ENCODE data around the gene SLC47A2.

The SLC47A2 gene

GRCh38 chr17:19747829-19748806 lies 31.7 kb upstream of the SLC47A2 start, which contains the start of gene ALDH3A1:
Gene ALDH3A1 (minus strand): TSS chr17:19748298. CDS start chr17:19745129, 3,169 bp downstream.
- no peak for DNase-seq (ENCODE audit: low read depth in 2 of 2)

GRCh38 chr17:19747159-19747719 lies 30.9 kb upstream of the SLC47A2 start:
- no peak for DNase-seq (ENCODE audit: low read depth in 2 of 2)

GRCh38 chr17:19746517-19746916 lies 30.1 kb upstream of the SLC47A2 start:
- DNase-seq (ENCODE audit: low read depth in 2 of 2): no peak

DNA sequence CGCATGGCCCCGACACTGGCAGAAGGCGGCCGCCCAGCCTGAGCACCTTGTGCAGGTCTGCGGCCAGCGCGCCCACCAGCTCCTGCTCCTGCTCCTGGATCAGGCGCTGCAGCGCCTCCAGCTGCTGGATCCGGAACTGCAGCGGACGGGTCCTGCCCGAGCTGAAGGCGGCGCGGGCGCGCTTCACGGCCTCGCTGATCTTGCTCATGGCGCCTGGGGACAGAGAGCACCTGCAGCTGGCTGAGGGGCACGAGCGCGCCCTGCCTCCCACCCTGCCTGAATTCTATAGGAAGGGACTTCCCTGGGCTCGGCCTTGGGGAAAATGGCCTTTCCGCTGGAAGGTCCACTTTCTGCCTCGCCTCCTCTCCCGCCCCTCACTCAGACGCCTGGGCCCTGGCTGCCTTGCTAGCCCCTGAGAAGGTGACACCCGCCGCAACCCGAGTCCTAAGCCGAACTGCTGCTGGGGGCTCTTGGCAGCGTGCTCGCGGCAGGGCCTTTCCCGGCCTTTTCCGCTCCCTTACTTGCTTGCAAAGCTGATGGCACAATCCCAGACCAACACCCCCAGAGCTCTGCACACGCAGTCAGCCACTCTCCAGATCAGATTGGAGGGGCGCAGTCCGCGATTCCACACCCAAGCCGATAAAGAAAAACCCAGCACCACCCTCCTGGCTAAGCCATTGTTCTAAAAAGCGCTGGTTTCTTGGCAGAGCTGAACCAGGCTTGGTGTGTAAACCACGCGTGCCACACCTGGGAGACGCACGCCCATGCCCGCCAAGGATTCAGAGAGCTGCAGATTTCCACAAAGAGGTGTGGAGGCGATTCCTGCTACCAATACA lies 28.8 kb upstream of the SLC47A2 start:
- no peak for DNase-seq (ENCODE audit: low read depth in 2 of 2)

DNA sequence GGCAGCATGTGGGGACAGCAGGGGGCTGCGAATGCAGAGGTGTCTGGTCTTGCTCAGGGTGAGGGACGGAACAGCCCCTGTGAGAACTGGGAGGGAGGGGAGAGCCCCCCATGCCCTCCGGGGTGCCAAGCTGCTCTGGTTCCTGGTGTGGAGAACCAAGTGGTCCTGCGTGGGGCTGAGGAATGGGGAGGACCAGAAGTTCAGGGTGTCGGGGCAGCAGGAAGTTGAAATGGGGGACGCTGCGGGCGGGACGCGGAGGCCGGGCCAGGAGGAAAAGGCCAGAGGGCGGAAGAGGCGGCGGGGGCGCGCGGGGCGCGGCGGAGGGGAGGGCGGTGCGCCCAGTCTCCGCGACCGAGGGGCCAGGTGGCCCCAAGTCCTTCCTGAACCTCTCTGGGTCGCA lies 28.1 kb upstream of the SLC47A2 start:
- no peak for DNase-seq (ENCODE audit: low read depth in 2 of 2)

GRCh38 chr17:19743101-19744100 lies 27.0 kb upstream of the SLC47A2 start:
- DNase-seq (ENCODE audit: low read depth in 2 of 2): no peak

DNA sequence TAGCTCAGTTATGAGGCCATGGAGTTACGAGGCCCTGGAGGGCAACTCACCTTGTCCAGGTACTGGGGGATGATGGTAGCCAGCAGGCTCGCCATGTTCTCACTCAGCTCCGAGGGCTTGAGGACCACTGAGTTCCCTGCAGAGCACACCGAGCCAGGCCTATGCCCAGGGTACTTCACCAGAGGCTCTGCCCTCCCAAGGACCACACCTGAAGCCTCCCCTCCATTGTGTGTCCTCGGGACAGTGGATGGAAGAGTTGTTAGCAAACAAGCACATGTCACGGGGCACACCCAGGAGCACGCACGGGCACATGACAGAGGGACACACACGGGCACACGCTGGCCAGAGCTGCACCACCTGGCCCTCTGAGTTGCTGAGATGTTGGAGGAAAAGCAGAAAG lies 26.1 kb upstream of the SLC47A2 start:
- no peak for DNase-seq (ENCODE audit: low read depth in 2 of 2)

- no peak for DNase-seq (ENCODE audit: low read depth in 2 of 2)
These were observed 25.6 kb upstream of the SLC47A2 start for GRCh38 chr17:19741832-19742457.

DNA sequence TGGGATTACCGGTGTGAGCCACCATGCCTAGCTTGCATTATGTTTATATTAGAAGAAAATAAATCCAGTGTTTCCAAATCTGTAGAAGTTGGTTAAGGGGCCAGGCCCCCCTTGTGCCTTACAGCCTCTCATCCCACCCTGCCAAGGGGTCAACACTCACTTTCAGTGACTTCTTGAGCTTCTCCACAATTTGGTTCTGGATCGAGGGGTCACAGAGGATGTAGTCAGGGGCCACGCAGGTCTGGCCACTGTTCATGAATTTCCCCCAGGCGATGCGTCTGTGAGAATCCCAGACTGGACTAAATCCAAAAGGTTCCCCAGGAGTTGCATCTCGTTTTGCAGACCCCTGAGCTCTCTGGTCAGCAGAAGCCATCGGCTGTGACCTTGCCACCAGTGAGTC lies 24.5 kb upstream of the SLC47A2 start:
- DNase-seq (ENCODE audit: low read depth in 2 of 2): no peak

GRCh38 chr17:19739241-19740201 lies 23.1 kb upstream of the SLC47A2 start:
- DNase-seq (ENCODE audit: low read depth in 2 of 2): no peak

- DNase-seq (ENCODE audit: low read depth in 2 of 2): no peak
These were observed 22.4 kb upstream of the SLC47A2 start for GRCh38 chr17:19738757-19739156.

DNA sequence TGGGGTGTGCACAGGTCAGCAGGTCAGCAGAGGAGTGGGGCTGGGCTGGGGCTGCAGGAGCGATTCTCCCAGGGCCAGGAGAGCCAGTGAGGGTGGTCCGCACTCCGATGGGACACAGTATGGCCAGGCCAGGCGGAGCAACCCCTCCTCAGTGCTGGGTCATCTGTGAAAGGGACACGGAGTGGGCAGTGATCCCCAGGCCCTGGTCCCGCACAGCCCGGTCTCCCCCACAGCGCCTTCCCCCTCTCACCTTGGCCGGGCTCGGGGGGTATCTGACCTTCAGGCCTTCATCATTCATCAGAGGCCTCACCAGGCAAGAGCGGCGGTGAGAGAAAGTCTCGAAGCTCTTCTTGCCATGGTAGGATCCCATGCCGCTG lies 21.7 kb upstream of the SLC47A2 start:
- no peak for DNase-seq (ENCODE audit: low read depth in 2 of 2)

DNA sequence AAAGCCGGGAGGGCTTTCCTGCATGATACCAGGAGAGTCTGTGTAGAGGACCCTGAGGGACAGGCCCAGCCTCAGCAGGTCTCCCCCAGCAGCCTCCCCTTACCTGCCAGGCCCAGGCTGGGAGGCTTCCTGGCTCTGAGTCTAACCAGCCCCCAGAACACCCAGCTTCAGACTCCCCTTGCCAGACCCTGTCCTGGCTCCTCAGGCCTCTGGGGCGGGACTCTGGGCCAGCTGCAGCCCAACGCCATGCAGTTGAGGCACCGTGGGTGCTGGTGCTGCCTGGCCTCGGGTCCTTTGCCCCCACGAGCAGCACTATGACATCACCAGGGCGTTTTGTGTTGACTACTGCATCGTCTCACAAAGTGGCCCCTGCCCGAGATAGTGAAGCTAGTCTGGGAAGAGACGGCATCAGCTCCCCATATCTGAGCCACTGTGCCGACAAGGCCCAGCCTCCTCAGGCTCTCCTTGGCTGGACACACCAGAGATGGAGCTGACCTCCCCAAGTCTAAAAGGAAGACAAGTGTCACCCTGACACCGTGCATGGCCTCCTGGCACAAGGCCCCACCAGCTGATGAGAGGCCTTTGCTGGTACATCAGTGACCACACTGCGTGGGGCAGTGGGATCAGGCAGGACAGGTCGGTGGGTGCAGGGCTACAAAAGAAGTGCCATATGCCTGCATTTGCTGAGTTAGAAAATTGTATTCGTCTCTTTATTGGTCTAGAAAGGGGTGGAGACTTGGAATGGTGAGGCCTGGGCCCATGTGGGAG lies 21.1 kb upstream of the SLC47A2 start:
- no peak for DNase-seq (ENCODE audit: low read depth in 2 of 2)

GRCh38 chr17:19736071-19736470 lies 19.7 kb upstream of the SLC47A2 start:
- no peak for DNase-seq (ENCODE audit: low read depth in 2 of 2)

DNA sequence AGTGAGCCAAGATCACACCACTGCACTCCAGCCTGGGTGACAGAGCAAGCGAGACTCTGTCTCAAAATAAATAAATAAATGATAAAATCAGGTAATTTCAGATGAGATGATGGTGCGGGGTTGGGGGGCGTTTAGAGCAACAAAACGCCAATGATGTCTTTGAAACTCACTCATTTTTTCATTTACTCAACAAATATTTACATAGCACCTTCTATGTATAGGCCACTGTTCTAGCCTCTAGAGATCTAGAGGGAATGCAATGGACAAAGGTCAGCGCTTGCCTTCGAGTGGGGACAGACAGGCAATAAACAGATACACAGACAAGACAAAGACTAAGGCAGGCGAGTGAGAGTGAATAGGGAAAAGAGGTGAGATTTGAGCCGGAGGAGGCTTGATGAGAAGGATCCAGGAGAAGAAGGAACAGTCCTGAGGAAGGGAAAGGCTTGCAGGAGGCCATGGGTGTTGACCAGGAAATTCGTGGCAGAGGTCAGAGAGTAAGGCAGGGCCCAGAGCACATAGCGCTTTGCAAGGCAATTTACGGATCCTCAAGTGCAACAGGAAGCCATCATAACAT lies 17.7 kb upstream of the SLC47A2 start:
- DNase-seq (ENCODE audit: low read depth in 2 of 2): no peak

GRCh38 chr17:19731626-19732025 lies 15.2 kb upstream of the SLC47A2 start:
- DNase-seq (ENCODE audit: low read depth in 2 of 2): no peak

GRCh38 chr17:19730843-19731242 lies 14.5 kb upstream of the SLC47A2 start:
- no peak for DNase-seq (ENCODE audit: low read depth in 2 of 2)

DNA sequence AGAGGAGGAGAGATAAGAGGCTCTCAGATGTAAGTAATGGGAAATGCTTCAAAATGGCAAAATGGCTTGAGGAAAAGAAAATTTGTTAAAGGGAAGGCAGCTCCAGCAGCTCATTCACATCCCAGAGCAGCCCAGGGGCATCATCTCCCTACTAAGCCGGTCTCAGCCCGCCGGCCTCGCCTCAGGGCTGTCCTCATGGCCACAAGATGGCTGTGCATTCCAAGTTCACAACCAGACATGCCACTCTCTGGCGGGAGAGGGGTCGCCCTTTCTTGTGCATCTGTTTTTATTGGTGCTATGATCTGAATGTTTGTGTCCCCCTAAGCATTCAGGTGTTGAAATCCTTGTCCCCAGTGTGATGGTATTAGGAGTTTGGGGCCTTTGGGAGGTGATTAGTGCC lies 13.5 kb upstream of the SLC47A2 start:
- DNase-seq (ENCODE audit: low read depth in 2 of 2): no peak
